Liver (tissue), 9 donors: ENCODE data around the gene HNRNPA3. TPM values are rescaled to one million over a fixed set of nuclear protein-coding genes. Genes with fewer than 3 reads are reported as not detected.

ENCODE experiments used
- DNase-seq: peaks from one replicate; pipeline ENCODE4 v3.0.0-alpha.2; 2017; ENCODE audit warnings: low spot score
- H3K27ac ChIP-seq, 2 donors: one replicate each; pipeline ENCODE4 v1.7.0; 2013; ENCODE audit warnings: inconsistent platforms in 2 of 2, low read length in 2 of 2, control low read depth in 1 of 2, low read depth in 1 of 2, mild to moderate bottlenecking in 1 of 2
- H3K27me3 ChIP-seq, 4 donors: one replicate each; pipeline versions ENCODE4 v1.6.1 to v1.7.0; 2013; ENCODE audit warnings: low read length in 3 of 4, inconsistent platforms in 1 of 4, mild to moderate bottlenecking in 1 of 4, moderate library complexity in 1 of 4; ENCODE audit not compliant: control insufficient read depth in 4 of 4, insufficient read depth in 4 of 4
- H3K36me3 ChIP-seq, 4 donors: one replicate each; pipeline versions ENCODE4 v1.6.1 to v1.7.0; 2013; ENCODE audit warnings: low read length in 3 of 4, mild to moderate bottlenecking in 3 of 4, low read depth in 1 of 4, moderate library complexity in 1 of 4; ENCODE audit not compliant: control insufficient read depth in 4 of 4, insufficient read depth in 3 of 4
- H3K4me1 ChIP-seq, 4 donors: one replicate each; pipeline versions ENCODE4 v1.6.1 to v1.7.0; 2013; ENCODE audit warnings: low read length in 3 of 4, mild to moderate bottlenecking in 3 of 4, moderate library complexity in 1 of 4; ENCODE audit not compliant: control insufficient read depth in 4 of 4, insufficient read depth in 4 of 4
- H3K4me3 ChIP-seq, 3 donors: one replicate each; pipeline versions ENCODE4 v1.6.1 to v1.7.0; 2013; ENCODE audit warnings: low read length in 3 of 3, control low read depth in 1 of 3, low read depth in 1 of 3, mild to moderate bottlenecking in 1 of 3
- H3K9ac ChIP-seq, 2 donors: one replicate each; pipeline ENCODE4 v1.7.0; 2013; ENCODE audit warnings: low read length in 2 of 2, mild to moderate bottlenecking in 2 of 2, moderate library complexity in 2 of 2, control low read depth in 1 of 2, low read depth in 1 of 2
- H3K9me3 ChIP-seq, 4 donors: one replicate each; pipeline versions ENCODE4 v1.6.1 to v1.7.0; 2013; ENCODE audit warnings: low read length in 3 of 4; ENCODE audit not compliant: control insufficient read depth in 4 of 4
- EGR1 ChIP-seq, 2 donors: IDR thresholded peaks; 2 replicates each; pipeline ENCODE4 v1.6.1; 2016 to 2018; ENCODE audit warnings: antibody characterized with exemption in 2 of 2, low read depth in 2 of 2
- FOXA1 ChIP-seq: IDR thresholded peaks from 2 replicates; pipeline ENCODE4 v1.6.1; 2016; ENCODE audit warnings: antibody characterized with exemption
- FOXA2 ChIP-seq: IDR thresholded peaks from 2 replicates; pipeline ENCODE4 v1.6.1; 2016; ENCODE audit warnings: antibody characterized with exemption
- GABPA ChIP-seq, 2 donors: IDR thresholded peaks in 1 of 2; conservative IDR thresholded peaks in 1 of 2; 2 replicates each; pipeline ENCODE4 v1.6.1; 2016; ENCODE audit warnings: antibody characterized with exemption in 2 of 2, mild to moderate bottlenecking in 1 of 2, moderate library complexity in 1 of 2
- HNF4A ChIP-seq, 2 donors: conservative IDR thresholded peaks; 2 replicates each; pipeline ENCODE4 v1.6.1; 2016; ENCODE audit warnings: antibody characterized with exemption in 2 of 2, mild to moderate bottlenecking in 2 of 2
- HNF4G ChIP-seq: IDR thresholded peaks from 2 replicates; pipeline ENCODE4 v1.6.1; 2016; ENCODE audit warnings: antibody characterized with exemption
- JUND ChIP-seq, 2 donors: IDR thresholded peaks; 2 replicates each; pipeline ENCODE4 v1.6.1; 2016; ENCODE audit warnings: antibody characterized with exemption in 2 of 2
- NR2F2 ChIP-seq: IDR thresholded peaks from 2 replicates; pipeline ENCODE4 v1.6.1; 2016; ENCODE audit warnings: antibody characterized with exemption
- RAD21 ChIP-seq, 2 donors: IDR thresholded peaks; 2 replicates each; pipeline ENCODE4 v1.6.1; 2016; ENCODE audit warnings: antibody characterized with exemption in 2 of 2, mild to moderate bottlenecking in 2 of 2
- RXRA ChIP-seq, 2 donors: IDR thresholded peaks; 2 replicates each; pipeline ENCODE4 v1.6.1; 2017 to 2018; ENCODE audit warnings: antibody characterized with exemption in 2 of 2, mild to moderate bottlenecking in 1 of 2
- SP1 ChIP-seq: IDR thresholded peaks from 2 replicates; pipeline ENCODE4 v1.6.1; 2018; ENCODE audit warnings: antibody characterized with exemption, mild to moderate bottlenecking
- TAF1 ChIP-seq: conservative IDR thresholded peaks from 2 replicates; pipeline ENCODE4 v1.6.1; 2016; ENCODE audit warnings: antibody characterized with exemption, mild to moderate bottlenecking
- YY1 ChIP-seq: IDR thresholded peaks from 2 replicates; pipeline ENCODE4 v1.6.1; 2016; ENCODE audit warnings: antibody characterized with exemption, mild to moderate bottlenecking
- WGBS: extraction: QIAGEN DNeasy Blood & Tissue Kit; methylation state at CpG from one replicate; pipeline ENCODE4 v1.1.7; 2013; 5-methylcytosine and 5-hydroxymethylcytosine counted together
- polyA plus RNA-seq, 2 donors: library from polyadenylated mRNA; stranded (reverse) in 1 of 2; unstranded in 1 of 2; fragments of 200-250 nt in 1 of 2; fragments of >200 nt in 1 of 2; fragmentation: Nextera tagmentation in 1 of 2; extraction: Ambion mirVana in 1 of 2; gene quantifications; one replicate each; pipeline versions ENCODE4 v1.2.1 to v1.2.3, GENCODE V29; 2013 to 2015
- total RNA-seq, 2 donors: library from RNA; depleted of rRNA; stranded (reverse); fragments of >200 nt; gene quantifications; one replicate each; pipeline ENCODE4 v1.2.3, GENCODE V29; 2014
- TF ChIP-seq, protein P1 (sequence below): IDR thresholded peaks from 2 replicates; pipeline ENCODE4 v1.6.1; 2016; ENCODE audit warnings: antibody characterized with exemption
- TF ChIP-seq, protein P2 (sequence below): IDR thresholded peaks from 2 replicates; pipeline ENCODE4 v1.6.1; 2016; ENCODE audit warnings: antibody characterized with exemption
- TF ChIP-seq, protein P3 (sequence below): IDR thresholded peaks from 2 replicates; pipeline ENCODE4 v1.6.1; 2016; ENCODE audit warnings: antibody characterized with exemption
- TF ChIP-seq, protein P4 (sequence below): IDR thresholded peaks from 2 replicates; pipeline ENCODE4 v1.6.1; 2016; ENCODE audit warnings: antibody characterized with exemption, mild to moderate bottlenecking
- TF ChIP-seq, protein P5 (sequence below): fragments of 150-350 bp; IDR thresholded peaks from 2 replicates; pipeline ENCODE4 v1.5.1; 2017; ENCODE audit warnings: improper control_type of control experiment, low read depth, low read length; ENCODE audit not compliant: missing input control
- donor health status: healthy.
- donor health status: healthy.
- donor health status: healthy.
- donor health status: healthy.
- donor health status: healthy.

The HNRNPA3 gene
- total and polyA plus RNA-seq, 4 donors, result 22.9 to 72.5 (median 51.7) TPM

DNA sequence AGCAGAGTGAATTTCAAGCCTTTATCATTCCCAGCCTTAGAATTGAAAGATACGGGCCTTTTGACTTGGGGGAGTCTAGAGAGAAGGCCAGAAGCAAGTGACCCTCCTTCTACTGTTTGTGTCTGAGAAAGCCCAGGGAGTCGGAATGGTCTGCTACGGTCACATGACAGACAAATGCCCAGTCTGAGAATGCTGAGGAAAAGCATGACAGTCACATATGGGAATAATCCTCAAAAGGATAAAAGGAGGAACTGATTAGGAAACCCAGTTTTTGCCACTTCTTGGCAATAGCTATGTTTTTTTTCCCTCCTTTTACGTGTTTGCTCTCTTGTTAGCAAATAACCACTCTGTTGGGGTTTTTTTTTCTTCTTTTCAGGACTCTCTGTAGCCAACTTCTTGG, 38.1 kb upstream of the HNRNPA3 start:
- no peak overlapping the region for H3K27ac ChIP-seq
- H3K9ac ChIP-seq, result no peak overlapping the region

More for the DNA sequence above, 38.1 kb upstream of the HNRNPA3 start:
- Histone ChIP-seq H3K4me1 (no peaks in the 10 kb centered on the region), H3K27me3 (no peaks in the 10 kb centered on the region), H3K4me3 (no peak overlapping the region), H3K36me3 (no peaks in the 10 kb centered on the region), H3K9me3 (no peaks in the 10 kb centered on the region)
- TF ChIP-seq, protein P1, sequence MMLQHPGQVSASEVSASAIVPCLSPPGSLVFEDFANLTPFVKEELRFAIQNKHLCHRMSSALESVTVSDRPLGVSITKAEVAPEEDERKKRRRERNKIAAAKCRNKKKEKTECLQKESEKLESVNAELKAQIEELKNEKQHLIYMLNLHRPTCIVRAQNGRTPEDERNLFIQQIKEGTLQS, result no peak
- TF ChIP-seq EGR1 (IDR thresholded peaks at IDR 0.05; ENCODE audit: low read depth in 2 of 2) (no peak), FOXA1 (no peak), YY1 (no peak), TAF1 (no peak), JUND (IDR thresholded peaks at IDR 0.05) (no peak), FOXA2 (no peak), HNF4G (no peak), SP1 (no peak), GABPA (IDR thresholded peaks at IDR 0.05 in 1 of 2, conservative IDR thresholded peaks at IDR 0.05 in 1 of 2) (no peak), RAD21 (IDR thresholded peaks at IDR 0.05) (no peak), HNF4A (conservative IDR thresholded peaks at IDR 0.05) (no peak), NR2F2 (no peak), RXRA (IDR thresholded peaks at IDR 0.05) (no peak)
- TF ChIP-seq, protein P2, sequence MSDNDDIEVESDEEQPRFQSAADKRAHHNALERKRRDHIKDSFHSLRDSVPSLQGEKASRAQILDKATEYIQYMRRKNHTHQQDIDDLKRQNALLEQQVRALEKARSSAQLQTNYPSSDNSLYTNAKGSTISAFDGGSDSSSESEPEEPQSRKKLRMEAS, result no peak
- TF ChIP-seq, protein P3, sequence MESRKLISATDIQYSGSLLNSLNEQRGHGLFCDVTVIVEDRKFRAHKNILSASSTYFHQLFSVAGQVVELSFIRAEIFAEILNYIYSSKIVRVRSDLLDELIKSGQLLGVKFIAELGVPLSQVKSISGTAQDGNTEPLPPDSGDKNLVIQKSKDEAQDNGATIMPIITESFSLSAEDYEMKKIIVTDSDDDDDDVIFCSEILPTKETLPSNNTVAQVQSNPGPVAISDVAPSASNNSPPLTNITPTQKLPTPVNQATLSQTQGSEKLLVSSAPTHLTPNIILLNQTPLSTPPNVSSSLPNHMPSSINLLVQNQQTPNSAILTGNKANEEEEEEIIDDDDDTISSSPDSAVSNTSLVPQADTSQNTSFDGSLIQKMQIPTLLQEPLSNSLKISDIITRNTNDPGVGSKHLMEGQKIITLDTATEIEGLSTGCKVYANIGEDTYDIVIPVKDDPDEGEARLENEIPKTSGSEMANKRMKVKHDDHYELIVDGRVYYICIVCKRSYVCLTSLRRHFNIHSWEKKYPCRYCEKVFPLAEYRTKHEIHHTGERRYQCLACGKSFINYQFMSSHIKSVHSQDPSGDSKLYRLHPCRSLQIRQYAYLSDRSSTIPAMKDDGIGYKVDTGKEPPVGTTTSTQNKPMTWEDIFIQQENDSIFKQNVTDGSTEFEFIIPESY, result no peak
- TF ChIP-seq, protein P4, sequence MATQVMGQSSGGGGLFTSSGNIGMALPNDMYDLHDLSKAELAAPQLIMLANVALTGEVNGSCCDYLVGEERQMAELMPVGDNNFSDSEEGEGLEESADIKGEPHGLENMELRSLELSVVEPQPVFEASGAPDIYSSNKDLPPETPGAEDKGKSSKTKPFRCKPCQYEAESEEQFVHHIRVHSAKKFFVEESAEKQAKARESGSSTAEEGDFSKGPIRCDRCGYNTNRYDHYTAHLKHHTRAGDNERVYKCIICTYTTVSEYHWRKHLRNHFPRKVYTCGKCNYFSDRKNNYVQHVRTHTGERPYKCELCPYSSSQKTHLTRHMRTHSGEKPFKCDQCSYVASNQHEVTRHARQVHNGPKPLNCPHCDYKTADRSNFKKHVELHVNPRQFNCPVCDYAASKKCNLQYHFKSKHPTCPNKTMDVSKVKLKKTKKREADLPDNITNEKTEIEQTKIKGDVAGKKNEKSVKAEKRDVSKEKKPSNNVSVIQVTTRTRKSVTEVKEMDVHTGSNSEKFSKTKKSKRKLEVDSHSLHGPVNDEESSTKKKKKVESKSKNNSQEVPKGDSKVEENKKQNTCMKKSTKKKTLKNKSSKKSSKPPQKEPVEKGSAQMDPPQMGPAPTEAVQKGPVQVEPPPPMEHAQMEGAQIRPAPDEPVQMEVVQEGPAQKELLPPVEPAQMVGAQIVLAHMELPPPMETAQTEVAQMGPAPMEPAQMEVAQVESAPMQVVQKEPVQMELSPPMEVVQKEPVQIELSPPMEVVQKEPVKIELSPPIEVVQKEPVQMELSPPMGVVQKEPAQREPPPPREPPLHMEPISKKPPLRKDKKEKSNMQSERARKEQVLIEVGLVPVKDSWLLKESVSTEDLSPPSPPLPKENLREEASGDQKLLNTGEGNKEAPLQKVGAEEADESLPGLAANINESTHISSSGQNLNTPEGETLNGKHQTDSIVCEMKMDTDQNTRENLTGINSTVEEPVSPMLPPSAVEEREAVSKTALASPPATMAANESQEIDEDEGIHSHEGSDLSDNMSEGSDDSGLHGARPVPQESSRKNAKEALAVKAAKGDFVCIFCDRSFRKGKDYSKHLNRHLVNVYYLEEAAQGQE, result no peak
- TF ChIP-seq, protein P5, sequence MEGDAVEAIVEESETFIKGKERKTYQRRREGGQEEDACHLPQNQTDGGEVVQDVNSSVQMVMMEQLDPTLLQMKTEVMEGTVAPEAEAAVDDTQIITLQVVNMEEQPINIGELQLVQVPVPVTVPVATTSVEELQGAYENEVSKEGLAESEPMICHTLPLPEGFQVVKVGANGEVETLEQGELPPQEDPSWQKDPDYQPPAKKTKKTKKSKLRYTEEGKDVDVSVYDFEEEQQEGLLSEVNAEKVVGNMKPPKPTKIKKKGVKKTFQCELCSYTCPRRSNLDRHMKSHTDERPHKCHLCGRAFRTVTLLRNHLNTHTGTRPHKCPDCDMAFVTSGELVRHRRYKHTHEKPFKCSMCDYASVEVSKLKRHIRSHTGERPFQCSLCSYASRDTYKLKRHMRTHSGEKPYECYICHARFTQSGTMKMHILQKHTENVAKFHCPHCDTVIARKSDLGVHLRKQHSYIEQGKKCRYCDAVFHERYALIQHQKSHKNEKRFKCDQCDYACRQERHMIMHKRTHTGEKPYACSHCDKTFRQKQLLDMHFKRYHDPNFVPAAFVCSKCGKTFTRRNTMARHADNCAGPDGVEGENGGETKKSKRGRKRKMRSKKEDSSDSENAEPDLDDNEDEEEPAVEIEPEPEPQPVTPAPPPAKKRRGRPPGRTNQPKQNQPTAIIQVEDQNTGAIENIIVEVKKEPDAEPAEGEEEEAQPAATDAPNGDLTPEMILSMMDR, result no peak
- WGBS, result 72% methylated on average over 4 of the region's 4 CpGs
- DNase-seq, result no peak
